ACC112 (cell line): Measurements from ENCODE around the gene CACNA1B.

ENCODE experiments used
- H2AFZ ChIP-seq: fragments of 200-600 bp; sonication (generic); one replicate; pipeline ENCODE4 v1.6.0; 2017; ENCODE audit warnings: antibody characterized with exemption, low read length; ENCODE audit not compliant: unreplicated experiment
- H3K27ac ChIP-seq: fragments of 200-600 bp; sonication (generic); 2 replicates; pipeline ENCODE4 v1.5.1; 2014; ENCODE audit warnings: low read depth, mild to moderate bottlenecking, antibody characterized with exemption, low read length, moderate library complexity
- H3K27me3 ChIP-seq: fragments of 200-600 bp; sonication (generic); 2 replicates; pipeline ENCODE4 v1.6.1; 2014; ENCODE audit warnings: mild to moderate bottlenecking, antibody characterized with exemption, low read length, moderate library complexity, mixed read lengths; ENCODE audit not compliant: insufficient read depth
- H3K36me3 ChIP-seq: fragments of 200-600 bp; sonication (generic); 2 replicates; pipeline ENCODE4 v1.6.1; 2016; ENCODE audit warnings: mild to moderate bottlenecking, antibody characterized with exemption, low read length, moderate library complexity, mixed read lengths; ENCODE audit not compliant: insufficient read depth
- H3K4me1 ChIP-seq: fragments of 200-600 bp; sonication (generic); one replicate; pipeline ENCODE4 v1.6.1; 2016; ENCODE audit warnings: low read length, mixed read lengths; ENCODE audit not compliant: insufficient read depth, unreplicated experiment, control insufficient read depth
- H3K4me3 ChIP-seq: fragments of 200-600 bp; sonication (generic); 2 replicates; pipeline ENCODE4 v1.5.1; 2014; ENCODE audit warnings: mild to moderate bottlenecking, low read depth, low read length
- H3K79me2 ChIP-seq: fragments of 200-600 bp; sonication (generic); one replicate; pipeline ENCODE4 v1.6.0; 2016; ENCODE audit warnings: low read length; ENCODE audit not compliant: control insufficient read depth, unreplicated experiment, insufficient read depth

The CACNA1B gene

DNA sequence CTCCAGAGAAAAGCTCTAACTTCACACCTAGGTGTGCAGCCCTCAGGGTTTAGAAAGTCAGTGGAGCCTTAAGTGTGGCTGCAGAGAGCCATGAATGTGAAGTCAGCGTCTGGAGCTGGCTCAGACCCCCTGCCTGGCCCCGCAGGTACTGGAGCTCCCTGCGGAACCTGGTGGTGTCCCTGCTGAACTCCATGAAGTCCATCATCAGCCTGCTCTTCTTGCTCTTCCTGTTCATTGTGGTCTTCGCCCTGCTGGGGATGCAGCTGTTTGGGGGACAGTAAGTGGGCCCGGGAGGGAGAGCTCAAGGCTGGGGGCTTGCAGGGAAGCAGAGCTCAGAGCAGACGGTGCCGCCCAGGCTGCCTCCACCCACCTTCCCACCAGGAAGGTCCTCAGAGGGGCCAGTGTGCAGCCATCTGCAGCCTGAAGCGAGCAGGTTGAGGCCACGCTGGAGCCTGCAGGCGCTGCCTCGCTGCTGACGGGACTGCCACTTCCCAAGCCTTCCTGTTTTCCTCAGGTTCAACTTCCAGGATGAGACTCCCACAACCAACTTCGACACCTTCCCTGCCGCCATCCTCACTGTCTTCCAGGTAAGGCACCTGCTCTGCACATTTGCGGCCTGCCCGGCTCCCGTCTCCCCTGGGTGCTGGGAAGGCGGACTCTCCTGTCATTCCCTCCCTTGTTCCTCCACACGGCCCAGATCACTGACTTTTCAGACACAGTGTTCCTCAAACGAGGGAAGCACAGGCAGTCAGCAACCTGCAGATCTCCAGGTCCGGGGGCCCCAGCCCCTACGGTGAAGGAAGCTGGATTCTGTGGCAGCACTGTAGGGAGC lies 108.9 kb downstream of the CACNA1B start:
- no peaks in the 10 kb centered on the region for H3K27me3 ChIP-seq
- H2AFZ ChIP-seq = no peak overlapping the region
- H3K4me3 ChIP-seq = no peak overlapping the region
- H3K4me1 ChIP-seq = no peaks in the 10 kb centered on the region
- H3K36me3 ChIP-seq = no peaks in the 10 kb centered on the region
- no peak overlapping the region for H3K27ac ChIP-seq
- no peaks in the 10 kb centered on the region for H3K79me2 ChIP-seq

DNA sequence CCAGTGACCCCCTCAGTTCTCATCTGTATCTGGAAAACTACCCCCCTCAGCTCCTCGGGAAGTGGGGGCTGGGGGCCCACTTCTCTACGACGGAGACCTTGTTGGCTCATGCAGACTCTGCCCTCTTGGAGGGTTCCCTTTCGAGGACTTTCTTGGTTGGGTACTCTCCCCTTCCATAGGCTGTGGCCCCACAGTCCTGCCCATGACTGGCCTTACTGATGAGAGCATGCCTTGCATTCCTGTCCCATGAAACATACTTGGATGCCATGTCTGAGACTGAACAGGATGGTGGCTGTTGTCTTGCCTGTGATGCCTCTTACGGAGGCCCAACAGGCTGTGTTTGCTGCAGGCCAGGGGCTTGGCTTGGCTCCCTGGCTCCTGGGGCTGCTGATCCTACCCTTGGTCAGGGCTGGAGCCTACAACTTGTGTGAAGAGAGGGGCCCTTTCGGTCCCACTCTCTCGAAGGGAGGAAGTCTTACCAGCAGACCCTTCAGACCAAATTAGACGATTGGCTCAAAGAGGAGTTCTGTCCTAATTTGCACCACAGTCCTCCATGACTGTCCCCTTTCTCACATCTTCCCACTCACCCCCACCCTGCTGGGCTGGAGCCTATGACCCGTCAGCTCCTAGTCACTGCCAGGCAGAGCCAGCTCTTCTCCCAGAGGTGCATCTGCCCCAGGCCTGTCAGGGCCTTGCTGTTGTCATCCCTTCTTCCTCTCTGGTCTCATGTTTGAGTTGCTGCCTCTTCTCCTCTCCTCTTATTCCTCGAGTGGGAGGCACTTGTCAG lies 109.9 kb downstream of the CACNA1B start:
- no peaks in the 10 kb centered on the region for H3K4me1 ChIP-seq
- H3K36me3 ChIP-seq = no peaks in the 10 kb centered on the region
- no peaks in the 10 kb centered on the region for H3K79me2 ChIP-seq
- H2AFZ ChIP-seq = no peak overlapping the region
- no peaks in the 10 kb centered on the region for H3K27me3 ChIP-seq
- H3K27ac ChIP-seq = no peak overlapping the region
- no peak overlapping the region for H3K4me3 ChIP-seq

DNA sequence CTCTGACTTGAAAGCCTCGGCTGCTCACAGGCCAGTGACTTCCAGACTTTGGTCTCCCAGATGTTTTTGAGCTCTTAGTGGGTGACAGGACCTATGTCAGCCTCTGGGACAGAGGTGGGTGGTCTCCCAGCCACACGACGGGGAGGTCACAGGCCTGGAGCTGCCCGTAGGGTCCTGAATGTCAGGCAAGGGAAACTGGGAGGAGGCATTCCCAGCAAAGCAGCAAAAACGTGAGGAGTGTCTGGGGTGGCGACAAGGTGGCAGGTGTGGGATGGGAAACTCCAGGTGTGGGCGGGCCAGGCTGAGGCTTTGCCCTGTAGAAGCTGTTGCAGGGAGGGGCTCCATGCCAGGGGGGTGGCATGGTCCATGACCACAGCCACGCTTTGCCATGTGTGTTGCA lies 110.5 kb downstream of the CACNA1B start:
- H3K27ac ChIP-seq = no peak overlapping the region
- no peaks in the 10 kb centered on the region for H3K27me3 ChIP-seq
- no peaks in the 10 kb centered on the region for H3K36me3 ChIP-seq
- no peak overlapping the region for H3K4me3 ChIP-seq
- no peaks in the 10 kb centered on the region for H3K4me1 ChIP-seq
- H3K79me2 ChIP-seq = no peaks in the 10 kb centered on the region
- H2AFZ ChIP-seq = no peak overlapping the region

DNA sequence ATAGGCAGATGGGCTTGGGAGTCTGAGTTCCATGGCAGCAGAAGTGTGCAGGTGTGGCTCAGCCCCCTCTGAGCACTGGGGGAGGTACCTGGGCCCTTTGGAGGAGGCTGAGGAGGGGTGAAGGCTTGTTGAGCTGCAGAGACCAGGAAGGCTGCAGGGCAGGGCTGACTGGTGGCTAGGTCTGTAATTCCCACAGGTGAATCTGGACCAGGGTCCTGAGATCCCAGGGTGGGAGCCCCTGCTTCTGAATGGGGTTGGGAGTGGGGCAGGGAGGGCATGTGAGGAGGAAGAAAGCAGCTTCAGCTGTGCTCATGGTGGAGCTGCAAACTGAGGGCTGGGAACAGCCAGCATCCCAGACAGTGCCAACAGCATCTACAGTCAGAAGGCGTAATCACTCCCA lies 111.1 kb downstream of the CACNA1B start:
- H2AFZ ChIP-seq = no peak overlapping the region
- H3K27me3 ChIP-seq = no peaks in the 10 kb centered on the region
- no peaks in the 10 kb centered on the region for H3K79me2 ChIP-seq
- no peak overlapping the region for H3K4me3 ChIP-seq
- no peak overlapping the region for H3K27ac ChIP-seq
- H3K36me3 ChIP-seq = no peaks in the 10 kb centered on the region
- no peaks in the 10 kb centered on the region for H3K4me1 ChIP-seq

DNA sequence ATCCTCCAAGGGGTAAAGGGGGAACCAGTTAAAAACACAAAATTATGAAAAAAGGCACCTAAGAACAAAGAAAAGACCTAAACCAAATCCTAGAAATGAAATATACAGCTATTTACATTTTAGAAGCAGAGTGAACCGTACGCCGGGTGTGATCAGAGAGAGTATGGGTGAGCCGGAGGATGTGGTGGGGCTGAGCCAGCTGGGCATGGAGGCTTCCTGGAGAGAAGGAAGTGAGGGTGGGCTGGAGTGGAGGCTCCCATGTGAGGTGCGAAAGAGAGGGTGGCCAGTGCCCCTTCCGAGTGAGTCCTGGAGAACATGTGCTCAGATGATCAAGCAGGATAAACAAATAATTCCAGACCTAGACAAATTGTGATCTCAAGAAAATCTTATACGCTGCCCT lies 111.6 kb downstream of the CACNA1B start:
- Histone ChIP-seq H3K36me3 (no peaks in the 10 kb centered on the region), H2AFZ (no peak overlapping the region), H3K79me2 (no peaks in the 10 kb centered on the region), H3K27me3 (no peaks in the 10 kb centered on the region), H3K4me3 (no peak overlapping the region), H3K27ac (no peak overlapping the region), H3K4me1 (no peaks in the 10 kb centered on the region)

DNA sequence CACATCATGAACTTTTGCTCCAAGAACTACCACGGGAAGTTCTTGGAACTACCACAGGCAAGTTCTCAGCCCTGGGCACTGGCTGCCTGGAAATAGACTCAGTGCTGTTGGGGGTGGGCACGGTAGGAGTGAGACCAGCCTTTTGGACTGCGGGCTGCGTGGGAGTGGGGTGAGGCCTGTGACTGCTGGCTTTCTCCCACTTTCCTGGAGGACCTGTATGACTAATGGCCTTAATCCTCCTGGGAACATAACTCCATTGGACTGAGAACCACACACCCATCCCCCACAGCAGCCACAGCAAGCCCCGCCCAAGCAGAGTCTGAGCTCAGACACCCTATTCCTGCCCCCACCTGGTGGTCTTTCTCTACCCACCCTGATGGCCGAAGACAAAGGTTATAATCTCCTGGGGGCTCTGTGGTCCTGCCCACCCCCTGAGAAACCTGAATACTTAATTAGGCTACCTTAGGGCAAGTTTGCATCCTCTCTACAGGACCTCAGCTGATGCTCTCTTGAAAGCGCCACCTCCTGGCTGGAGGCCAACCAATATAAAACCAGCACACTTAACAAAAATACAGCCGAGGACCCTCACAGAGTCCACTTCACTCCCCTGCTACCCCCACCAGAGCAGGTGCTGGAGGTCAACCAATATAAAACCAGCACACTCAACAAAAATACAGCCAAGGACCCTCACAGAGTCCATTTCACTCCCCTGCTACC lies 112.6 kb downstream of the CACNA1B start:
- no peak overlapping the region for H3K4me3 ChIP-seq
- no peaks in the 10 kb centered on the region for H3K36me3 ChIP-seq
- H3K27me3 ChIP-seq = no peaks in the 10 kb centered on the region
- H3K27ac ChIP-seq = no peak overlapping the region
- no peak overlapping the region for H2AFZ ChIP-seq
- H3K79me2 ChIP-seq = no peaks in the 10 kb centered on the region
- H3K4me1 ChIP-seq = no peaks in the 10 kb centered on the region

DNA sequence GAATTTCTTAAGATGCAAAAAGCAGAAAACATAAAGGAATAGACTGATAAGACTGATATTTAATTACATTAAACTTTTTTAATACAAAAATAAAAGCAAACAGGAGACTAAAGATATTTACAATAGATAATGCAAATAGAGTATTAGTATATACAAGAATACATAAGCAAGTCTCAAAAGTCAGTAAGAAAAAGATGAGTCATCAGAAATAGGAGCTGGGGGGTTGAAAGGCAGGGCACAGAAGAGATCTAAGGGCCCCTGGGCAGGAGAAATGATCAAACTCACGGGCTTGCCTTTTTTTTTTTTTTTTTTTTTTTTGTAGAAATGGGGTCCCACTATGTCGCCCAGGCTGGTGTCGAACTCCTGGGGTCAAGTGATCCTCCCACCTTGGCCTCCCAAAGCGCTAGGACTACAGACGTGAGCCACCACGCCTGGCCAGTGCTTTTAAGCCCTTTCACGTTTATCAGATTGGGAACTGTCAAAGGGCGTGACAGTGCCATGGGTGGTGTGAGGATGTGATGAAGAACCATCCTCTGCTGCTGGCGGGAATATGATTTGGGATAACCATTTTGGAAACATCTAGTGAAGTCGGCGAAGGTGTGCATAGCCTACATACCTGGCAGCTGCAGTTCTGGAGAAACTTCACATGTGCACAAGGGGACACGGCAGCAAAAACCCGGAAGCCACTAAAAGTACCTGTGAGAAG lies 126.1 kb downstream of the CACNA1B start:
- no peaks in the 10 kb centered on the region for H3K27me3 ChIP-seq
- H3K4me1 ChIP-seq = no peaks in the 10 kb centered on the region
- H3K36me3 ChIP-seq = no peaks in the 10 kb centered on the region
- no peak overlapping the region for H3K4me3 ChIP-seq
- no peak overlapping the region for H3K27ac ChIP-seq
- H2AFZ ChIP-seq = no peak overlapping the region
- no peaks in the 10 kb centered on the region for H3K79me2 ChIP-seq

DNA sequence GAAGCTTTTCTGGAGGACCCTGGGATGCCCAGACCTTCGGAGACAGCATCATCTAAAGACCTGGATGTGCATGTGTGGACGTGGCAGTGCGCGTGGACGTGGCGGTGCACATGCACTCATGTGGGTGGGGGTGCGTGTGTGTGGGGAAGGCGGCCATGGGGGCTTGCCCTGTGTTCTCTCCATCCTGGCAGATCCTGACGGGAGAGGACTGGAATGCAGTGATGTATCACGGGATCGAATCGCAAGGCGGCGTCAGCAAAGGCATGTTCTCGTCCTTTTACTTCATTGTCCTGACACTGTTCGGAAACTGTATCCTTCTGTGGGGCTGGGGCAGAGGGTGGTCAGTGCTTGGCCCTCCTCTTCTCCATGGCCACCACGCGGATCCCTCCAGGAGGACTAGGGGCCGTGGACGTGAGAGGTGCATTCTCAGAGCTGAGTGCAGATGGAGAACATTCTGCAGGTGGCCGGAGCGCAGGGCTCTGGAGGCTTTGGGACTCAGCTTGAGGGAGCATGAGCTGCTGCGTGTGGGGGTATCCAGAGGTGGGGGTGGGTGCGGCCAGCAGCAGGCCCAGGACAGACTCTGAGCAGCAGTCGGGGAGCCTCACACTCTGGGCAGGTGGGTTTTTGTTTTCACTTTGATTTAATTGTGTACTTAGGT lies 129.1 kb downstream of the CACNA1B start:
- no peaks in the 10 kb centered on the region for H3K79me2 ChIP-seq
- no peak overlapping the region for H3K27ac ChIP-seq
- no peaks in the 10 kb centered on the region for H3K4me1 ChIP-seq
- H2AFZ ChIP-seq = no peak overlapping the region
- no peaks in the 10 kb centered on the region for H3K36me3 ChIP-seq
- H3K4me3 ChIP-seq = no peak overlapping the region
- H3K27me3 ChIP-seq = no peaks in the 10 kb centered on the region

DNA sequence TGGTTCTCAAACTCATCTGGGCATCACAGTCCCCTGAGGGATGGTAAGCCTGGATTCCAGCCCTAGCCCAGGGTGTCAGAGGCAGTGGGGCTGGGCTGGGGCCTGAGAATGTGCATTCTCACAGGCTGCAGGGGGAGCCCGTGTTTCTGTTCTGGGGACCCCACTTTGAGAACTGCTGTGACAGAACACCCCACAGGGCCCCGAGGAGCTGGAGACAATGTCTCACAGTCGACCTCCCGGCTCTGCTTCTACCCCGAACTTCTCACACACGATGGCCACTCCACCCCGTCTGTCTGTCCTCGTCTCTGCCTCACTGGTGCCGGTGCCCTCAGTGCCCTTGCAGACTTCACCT lies 130.0 kb downstream of the CACNA1B start:
- H2AFZ ChIP-seq = no peak overlapping the region
- no peaks in the 10 kb centered on the region for H3K4me1 ChIP-seq
- no peaks in the 10 kb centered on the region for H3K27me3 ChIP-seq
- H3K27ac ChIP-seq = no peak overlapping the region
- no peak overlapping the region for H3K4me3 ChIP-seq
- H3K36me3 ChIP-seq = no peaks in the 10 kb centered on the region
- no peaks in the 10 kb centered on the region for H3K79me2 ChIP-seq
